Epithelial cell of prostate (primary cell): ENCODE measurements around the gene FGF5.
A peak's percentile ranks its signal among the peaks of the same experiment; 100 is the strongest.
"Not testable (repeated sequence)": the region's sequence is repeated elsewhere in the genome, so short reads cannot be mapped to it uniquely, and the experiment has no call there.

Experiments used
- DNase-seq: peaks from one replicate; pipeline ENCODE4 v3.0.0-alpha.2; 2011; ENCODE audit warnings: low read depth, low spot score
- H3K27ac ChIP-seq: fragments of 450-650 bp; 2 replicates; pipeline ENCODE4 v1.5.1; 2017; ENCODE audit warnings: mild to moderate bottlenecking

The FGF5 gene

DNA sequence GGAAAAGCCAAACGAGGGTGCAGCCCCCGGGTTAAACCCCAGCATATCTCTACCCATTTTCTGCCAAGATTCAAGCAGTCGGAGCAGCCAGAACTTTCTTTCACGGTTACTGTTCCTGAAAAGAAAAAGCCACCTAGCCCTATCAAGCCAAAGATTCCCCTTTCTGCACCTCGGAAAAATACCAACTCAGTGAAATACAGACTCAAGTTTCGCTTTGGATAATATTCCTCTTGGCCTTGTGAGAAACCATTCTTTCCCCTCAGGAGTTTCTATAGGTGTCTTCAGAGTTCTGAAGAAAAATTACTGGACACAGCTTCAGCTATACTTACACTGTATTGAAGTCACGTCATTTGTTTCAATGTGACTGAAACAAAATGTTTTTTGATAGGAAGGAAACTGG is 20.0 kb downstream of the FGF5 start:
- no peak overlapping the region for H3K27ac ChIP-seq

DNA sequence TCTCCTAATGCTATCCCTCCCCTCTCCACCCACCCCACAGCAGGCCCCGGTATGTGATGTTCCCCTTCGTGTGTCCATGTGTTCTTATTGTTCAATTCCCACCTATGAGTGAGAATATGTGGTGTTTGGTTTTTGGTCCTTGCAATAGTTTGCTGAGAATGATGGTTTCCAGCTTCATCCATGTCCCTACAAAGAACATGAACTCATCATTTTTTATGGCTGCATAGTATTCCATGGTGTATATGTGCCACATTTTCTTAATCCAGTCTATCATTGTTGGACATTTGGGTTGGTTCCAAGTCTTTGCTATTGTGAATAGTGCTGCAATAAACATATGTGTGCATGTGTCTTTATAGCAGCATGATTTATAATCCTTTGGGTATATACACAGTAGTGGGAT is 24.2 kb downstream of the FGF5 start:
- not testable (repeated sequence) for H3K27ac ChIP-seq, DNase-seq

More for the DNA sequence above, 20.0 kb downstream of the FGF5 start:
- DNase-seq: no peak

DNA sequence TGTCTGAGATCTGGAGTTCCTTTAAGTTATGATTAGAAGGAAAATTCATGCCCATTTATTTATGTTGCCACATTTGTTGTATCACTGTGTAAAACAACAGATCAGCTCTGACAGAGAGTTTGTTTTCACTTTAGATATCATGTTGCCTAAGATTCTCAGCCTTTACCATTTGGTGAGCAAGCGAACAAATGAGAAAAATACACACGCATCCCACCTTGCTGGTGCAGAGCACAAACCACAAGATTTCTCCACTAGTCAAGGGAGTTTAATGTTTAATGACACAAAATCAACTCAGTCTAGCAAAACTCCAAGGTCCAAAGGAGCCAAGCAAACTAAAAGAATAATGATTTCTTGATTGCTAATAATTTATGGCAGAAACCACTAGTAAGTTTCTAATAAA is 27.7 kb downstream of the FGF5 start:
- DNase-seq: no peak

DNA sequence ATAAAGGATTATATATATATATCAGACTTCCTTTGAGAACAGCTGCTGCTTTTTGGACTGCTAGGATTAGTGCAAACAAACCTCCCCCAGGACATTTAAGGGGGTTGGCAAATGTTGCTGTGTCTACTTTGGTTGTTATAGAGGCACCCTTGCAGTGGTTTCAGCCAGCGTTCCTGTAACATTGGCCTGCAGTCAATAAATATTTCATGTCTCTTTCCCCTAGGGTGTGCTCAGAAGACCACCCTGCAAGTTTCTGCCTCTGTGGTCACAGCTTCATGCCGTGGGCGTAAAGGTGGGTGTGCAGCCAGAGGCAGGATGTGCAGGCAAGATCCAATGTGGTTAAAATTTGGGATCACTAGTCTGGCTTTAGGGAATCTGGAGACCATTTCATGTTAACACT is 28.9 kb downstream of the FGF5 start:
- no peak for DNase-seq
- H3K27ac ChIP-seq: no peak overlapping the region

More for the DNA sequence above, 27.7 kb downstream of the FGF5 start:
- no peak overlapping the region for H3K27ac ChIP-seq

DNA sequence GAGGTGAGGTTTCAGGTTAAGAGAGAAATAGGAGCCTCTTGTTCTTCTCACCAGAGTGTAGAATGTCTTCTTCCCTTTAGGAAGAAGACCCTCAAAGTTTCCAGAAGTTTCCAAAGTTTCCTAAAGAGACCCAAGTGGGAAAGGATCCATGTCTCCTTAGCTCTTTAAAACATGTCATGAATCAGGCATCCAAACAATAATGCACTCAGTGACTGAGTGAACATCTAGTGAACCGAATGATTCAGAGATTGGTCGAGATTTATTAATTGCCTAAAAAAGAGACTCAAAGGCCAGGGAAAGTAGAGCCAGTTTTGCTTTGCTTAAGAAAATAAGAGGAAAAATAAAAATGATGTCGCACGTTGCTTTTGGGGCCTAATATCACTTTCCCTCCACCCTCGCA is 29.4 kb downstream of the FGF5 start:
- DNase-seq: no peak
- H3K27ac ChIP-seq: no peak overlapping the region

DNA sequence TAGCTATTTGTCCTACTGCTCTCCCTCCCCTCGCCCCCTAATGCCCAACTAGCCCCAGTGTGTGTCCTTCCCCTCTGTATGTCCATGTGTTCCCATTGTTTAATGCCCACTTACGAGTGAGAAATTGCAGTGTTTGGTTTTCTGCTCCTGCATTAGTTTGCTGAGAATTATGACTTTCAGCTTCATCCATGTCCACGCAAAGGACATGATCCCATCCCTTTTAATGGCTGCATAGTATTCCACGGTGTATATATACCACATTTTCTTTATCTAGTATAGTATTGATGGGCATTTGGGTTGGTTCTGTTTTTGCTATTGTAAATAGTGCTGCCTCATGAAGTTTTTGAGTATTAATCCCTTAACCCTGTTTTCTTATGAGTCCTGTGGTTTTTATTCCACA is 35.4 kb downstream of the FGF5 start:
- DNase-seq: no peak
- no peak overlapping the region for H3K27ac ChIP-seq

DNA sequence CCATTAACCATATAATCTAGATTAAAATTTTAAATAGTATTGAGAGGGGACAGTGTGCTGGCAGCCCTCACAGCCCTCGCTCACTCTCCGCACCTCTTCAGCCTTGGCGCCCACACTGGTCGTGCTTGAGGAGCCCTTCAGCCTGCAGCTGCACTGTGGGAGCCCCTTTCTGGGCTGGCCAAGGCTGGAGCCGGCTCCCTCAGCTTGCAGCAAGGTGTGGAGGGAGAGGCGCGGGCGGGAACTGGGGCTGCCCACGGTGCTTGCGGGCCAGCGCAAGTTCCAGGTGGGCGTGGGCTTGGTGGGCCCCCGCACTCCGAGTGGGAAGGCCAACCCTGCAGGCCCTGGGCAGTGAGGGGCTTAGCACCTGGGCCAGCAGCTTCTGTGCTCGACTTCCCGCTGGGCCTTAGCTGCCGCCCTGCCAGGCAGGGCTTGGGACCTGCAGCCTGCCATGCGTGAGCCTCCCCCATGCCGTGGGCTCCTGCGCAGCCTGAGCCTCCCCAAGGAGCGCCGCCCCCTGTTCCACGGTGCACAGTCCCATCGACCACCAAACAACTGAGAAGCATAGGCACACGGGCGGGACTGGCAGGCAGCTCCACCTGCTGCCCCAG is 36.3 kb downstream of the FGF5 start:
- no peak overlapping the region for H3K27ac ChIP-seq
- no peak for DNase-seq

DNA sequence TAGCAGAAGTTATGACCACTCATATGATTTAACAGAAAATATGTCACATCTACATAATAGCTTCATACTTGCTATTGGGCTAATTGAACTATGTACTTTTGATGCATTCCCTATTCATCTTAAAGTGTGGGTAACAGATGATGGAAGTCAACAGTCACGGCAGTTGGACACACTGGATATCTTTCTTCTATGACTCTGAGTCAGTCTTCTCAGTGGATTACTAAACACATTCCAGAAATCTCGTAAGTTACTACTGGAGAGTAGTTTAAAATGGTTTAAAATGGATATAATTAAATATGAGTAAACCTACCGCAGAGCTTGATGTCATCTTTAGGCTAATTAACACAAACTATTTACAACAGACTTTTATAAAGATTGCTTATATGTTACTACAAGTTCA is 39.0 kb downstream of the FGF5 start:
- peak overlapping the region; percentile 89 for H3K27ac ChIP-seq
- DNase-seq: no peak

DNA sequence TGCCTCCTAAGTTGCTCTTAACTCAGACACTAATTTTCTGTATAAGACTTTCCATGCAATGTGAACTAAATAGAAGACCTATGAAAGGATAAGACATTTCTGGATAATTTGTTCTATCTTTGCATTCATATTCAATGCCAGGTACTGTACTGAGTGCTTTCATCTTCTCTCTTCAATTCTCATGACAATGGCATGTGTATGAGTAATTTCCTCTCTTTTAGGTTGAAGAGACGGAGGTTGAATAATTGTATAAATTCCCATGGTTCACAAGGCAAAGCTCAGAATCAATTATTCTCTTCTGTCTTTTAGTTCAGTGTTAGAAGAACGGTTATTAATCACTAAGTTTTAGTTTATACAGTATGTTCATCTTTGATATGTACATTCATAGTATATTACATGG is 39.8 kb downstream of the FGF5 start:
- no peak for DNase-seq
- H3K27ac ChIP-seq: peak overlapping the region; percentile 89

DNA sequence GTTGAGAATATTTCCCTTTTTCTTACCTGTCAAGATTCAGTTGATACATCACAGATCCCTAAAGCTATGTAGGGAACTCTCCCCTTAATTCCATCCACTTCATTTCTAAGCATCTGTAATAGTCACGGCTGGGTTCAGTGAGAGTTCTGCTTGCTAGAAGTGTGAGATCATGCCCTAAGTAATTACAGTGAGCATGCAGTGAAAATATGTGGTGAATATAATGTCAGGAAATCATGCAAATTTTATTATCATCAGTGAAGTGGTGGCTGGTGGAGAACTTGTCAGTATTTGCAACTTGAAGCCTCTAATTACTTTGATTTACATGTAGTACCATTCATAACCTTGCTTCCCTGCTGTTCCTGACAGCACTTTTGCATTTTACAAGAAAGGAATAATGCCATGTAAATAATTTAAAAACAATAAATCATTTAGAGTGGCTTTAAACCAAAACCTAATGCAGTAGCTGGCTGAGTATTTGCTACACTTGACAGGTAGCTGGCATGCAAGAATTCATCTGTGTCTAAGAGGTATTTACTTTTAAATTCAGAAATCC is 40.8 kb downstream of the FGF5 start:
- peak overlapping the region; percentile 89 for H3K27ac ChIP-seq
- no peak for DNase-seq

DNA sequence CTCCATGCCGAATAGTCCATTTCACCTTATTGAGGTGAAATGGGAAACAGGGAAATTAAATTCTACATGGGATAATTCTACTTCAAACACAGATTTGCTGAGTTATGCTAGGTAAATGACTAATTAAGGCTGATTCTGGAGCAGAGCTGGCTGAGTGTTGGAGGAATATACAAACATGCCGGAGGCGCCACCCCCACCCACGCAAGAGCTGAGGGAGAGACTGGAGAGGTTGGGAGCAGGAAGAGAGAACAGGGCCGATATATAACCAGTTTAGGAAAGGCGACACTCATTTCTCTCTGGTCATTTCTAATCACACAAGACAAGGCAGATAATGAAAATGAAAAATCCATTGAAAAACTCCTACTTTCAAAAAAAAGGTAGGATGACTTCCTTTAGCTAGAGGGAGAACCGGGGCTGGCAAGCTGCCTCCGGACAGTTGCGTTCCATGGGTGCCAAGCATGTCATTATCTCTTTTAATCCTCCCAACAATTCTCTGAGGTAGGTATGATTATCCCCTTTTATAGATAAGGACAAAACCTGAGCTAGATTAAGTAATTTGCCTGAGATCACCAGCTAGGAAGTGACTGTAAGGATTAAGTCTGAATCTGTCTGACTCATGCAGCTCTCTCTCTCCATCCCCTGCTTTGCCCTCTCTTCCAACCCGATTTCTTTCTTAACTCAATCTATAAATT is 41.5 kb downstream of the FGF5 start:
- DNase-seq: peak; percentile 36
- H3K27ac ChIP-seq: peak overlapping the region; percentile 89

DNA sequence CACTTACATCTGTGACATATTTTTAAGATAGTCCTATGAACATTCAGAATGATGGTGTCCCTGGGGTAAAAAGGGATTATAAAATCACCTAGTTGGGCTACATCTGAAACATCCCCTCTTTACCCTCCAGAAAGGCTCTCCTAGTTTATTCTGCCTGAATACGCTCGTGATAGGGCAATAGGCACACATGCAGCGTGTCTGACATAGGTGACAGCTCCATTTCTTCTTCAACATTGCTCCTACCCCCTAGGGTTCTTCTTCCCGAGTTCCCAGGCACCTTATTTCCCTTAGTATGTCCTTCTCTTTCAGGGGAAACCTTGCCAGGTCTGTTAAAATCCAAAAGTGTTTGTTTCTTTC is 42.0 kb downstream of the FGF5 start:
- H3K27ac ChIP-seq: peak overlapping the region; percentile 89
- DNase-seq: no peak

DNA sequence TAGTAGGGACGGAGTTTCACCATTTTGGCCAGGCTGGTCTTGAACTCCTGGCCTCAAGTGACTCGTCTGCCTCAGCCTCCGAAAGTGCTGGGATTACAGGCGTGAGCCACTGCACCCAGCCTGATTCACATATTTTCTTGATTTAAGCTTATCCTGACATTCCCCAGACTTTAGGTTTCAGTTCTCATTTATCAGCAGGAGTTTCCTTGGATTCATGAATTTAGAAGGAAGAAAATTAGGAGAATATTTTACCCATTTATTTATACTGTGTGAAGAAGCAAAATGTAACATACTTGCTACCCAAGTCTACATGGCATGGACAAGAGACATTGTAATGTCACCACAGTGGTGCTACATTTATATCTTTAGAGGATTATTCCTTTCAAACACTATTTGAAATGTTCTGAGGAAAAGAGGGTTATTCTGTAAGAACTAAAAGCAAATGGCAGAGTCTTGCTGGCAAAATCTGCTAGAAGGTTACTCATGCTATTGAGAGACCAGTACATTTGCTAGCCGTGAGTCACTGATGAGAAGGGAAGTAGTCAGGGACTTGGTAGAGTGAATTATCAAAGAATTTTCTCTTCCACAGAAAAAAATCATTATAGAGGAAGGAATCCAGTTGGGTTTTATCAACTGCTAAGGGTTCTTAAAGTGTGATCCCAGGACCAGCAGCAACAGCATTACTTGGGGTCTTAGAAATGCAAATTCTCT is 43.0 kb downstream of the FGF5 start:
- peak; percentile 57 for DNase-seq
- H3K27ac ChIP-seq: peak overlapping the region; percentile 89

DNA sequence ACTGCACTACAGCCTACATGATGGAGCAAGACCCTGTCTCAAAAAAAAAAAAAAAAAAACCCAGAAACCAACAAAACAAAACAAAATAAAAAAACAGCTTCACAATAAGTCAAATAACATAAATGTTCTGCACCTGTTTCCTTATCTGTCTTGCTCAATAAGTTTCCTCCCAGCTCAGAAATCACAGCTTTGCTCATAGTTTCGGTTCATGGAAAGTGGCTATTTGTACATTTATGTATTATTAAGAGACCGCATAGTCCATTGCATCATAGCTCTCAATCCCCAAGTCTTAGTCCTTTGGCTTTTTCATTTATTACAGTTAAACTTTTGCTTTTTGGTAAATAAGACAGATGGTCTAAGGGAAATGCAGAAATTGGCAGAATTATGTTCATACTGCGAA is 44.7 kb downstream of the FGF5 start:
- no peak for DNase-seq
- no peak overlapping the region for H3K27ac ChIP-seq

DNA sequence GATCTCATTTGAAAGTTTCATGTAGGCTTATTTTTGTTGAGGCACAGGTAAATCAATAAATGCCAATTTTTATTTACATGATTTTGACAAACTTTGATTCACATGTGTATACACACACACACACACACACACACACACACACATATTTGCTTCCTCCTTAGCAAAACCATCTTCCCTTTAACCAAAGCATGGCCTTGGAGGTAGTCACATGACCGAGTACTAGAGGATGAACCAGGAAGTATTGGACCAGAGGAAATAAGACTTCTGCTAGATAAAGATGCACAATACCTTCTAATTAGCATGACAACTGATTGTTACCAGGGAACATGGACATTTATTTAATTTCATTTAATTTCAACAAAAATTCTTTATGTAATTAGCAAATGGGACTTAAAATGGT is 45.7 kb downstream of the FGF5 start:
- DNase-seq: no peak
- H3K27ac ChIP-seq: no peak overlapping the region

DNA sequence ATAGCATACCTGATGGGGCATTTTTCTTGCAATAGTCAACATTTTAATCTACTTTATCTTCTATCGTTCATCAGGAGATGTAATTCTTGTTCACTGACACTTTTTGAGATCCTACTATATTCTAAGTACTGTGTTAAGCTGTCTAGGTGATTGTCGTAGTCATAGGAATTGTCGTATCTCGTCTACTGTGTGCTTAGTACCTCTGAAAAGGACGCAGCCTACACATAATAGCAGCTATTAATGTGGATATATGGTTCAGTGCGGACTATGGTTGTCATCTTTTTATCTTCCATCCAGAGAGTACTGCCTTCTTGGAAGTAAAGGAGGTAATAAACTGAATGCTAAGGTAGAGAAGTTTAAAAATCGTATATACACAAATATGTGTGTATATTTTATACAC is 47.2 kb downstream of the FGF5 start:
- no peak for DNase-seq
- H3K27ac ChIP-seq: no peak overlapping the region

DNA sequence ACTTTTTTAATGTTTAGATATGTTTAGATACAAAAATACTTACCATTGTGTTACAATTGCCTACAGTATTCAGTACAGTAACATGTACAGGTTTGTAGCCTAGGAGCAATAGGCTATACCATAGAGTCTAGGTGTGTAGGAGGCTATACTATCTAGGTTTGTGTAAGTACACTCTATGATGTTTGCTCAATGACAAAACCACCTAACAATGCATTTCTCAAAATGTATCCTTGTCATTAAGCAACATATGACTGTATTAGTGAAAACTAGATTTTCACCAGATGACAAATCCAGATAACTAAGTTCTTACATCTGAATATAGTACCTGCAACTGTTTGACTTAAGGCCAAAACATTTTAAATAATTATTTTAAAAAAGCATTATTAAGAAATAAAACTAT is 49.4 kb downstream of the FGF5 start:
- peak; percentile 31 for DNase-seq
- not testable (repeated sequence) for H3K27ac ChIP-seq

DNA sequence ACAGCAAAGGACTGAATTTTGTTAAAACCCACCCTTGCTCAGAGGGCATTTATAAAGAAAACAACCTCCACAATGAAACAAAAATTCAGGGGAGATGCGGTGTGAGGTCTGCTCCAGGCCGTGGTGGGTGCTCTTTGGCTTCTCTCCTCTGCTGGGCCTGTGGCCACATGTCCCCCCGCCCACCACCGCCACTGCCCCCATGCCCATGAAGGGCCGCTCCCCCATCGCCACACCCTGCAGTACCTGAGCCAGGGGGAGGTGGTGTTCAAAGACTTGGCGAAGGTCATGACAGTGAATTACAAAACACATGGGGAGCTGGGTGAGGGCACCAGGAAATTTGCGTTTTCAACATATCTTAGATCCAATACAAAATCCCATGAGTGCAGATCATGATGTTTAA is 54.9 kb downstream of the FGF5 start:
- no peak for DNase-seq
- H3K27ac ChIP-seq: no peak overlapping the region

DNA sequence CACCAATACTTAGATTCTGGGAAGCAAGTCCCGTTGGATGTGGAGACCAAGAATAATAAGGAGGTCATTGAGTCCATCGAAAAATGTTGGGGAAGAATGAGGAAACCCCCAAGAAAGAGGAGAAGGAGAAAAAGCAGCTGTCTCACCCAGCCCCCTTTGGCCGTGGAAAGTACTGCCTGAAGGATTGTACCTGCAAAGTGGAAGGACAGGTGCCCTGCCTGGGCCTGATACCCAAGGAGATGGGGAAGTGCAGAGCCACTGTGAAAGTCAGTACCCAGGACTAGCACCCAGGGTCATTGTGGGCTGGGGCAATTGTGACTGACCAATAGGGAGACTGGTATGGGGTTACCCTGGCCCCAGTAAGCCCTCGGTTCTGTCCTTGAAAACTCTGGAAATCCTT is 55.3 kb downstream of the FGF5 start:
- DNase-seq: no peak
- H3K27ac ChIP-seq: no peak overlapping the region

DNA sequence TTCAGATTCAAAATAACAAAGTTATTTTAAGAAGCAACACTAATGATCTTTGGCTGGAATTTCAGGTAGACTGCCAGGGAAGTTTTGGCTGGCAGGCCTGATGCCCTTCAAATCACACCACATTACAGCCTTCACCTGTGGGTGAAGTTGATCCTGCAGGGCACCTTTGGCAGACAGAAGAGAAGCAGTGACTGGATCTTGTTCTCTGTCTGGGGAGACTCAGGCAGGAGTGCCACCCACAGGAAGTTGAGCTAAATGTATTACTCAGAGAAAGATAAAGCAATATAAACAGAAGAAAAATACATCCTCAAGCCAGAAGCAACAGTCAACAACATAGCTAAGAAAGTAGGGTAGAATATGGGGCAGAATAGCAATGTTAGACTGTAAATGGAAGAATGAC is 56.3 kb downstream of the FGF5 start:
- no peak overlapping the region for H3K27ac ChIP-seq
- DNase-seq: peak; percentile 26

DNA sequence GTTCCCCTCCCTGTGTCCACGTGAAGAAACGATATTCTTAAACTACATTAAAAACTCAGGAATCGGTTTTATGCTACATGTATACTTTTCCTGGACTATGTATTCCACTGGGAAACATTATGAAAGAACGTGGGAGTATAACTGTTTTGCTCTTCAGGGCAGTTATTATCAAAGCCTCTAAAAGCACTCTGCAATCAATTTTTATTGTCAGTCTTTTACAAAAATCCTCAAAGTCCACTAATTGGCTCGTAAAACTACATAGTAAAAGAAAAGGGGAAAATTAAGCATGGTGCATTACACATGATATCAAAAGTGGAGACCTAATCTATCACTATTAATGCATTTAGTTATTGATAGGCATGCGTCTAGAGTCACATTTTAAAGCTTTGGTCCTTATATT is 57.7 kb downstream of the FGF5 start:
- no peak for DNase-seq
- no peak overlapping the region for H3K27ac ChIP-seq
